HG03135 (cell line): Measurements from ENCODE around the gene ZFR.

Experiments used
- ATAC-seq: cut with Tn5 transposase; IDR thresholded peaks from one replicate; pipeline ENCODE4 v1.9.1; 2021; ENCODE audit warnings: mild to moderate bottlenecking, moderate library complexity; ENCODE audit not compliant: unreplicated experiment

ZFR gene

GRCh38 chr5:32363030-32363429 lies 81.5 kb downstream of the ZFR start:
- no peak for ATAC-seq

GRCh38 chr5:32362527-32362926 lies 82.0 kb downstream of the ZFR start:
- ATAC-seq, result no peak

DNA sequence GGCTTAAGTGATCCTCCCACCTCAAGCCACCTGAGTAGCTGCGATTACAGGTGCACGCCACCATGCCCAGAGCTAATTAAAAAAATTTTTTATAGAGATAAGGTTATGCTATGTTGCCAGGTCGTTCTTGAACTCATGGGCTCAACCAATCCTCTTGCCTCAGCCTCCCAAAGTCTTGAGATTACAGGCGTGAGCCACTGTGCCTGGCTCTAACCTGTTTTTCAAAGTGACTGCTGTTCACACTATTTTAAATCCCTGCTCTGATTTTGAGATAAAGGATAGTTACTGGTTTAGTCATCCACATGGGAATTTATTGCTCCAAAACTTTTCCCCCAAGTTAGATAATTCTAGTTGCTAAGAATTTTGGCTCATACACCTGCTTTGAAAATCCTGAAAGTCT lies 83.6 kb downstream of the ZFR start:
- ATAC-seq, result no peak

DNA sequence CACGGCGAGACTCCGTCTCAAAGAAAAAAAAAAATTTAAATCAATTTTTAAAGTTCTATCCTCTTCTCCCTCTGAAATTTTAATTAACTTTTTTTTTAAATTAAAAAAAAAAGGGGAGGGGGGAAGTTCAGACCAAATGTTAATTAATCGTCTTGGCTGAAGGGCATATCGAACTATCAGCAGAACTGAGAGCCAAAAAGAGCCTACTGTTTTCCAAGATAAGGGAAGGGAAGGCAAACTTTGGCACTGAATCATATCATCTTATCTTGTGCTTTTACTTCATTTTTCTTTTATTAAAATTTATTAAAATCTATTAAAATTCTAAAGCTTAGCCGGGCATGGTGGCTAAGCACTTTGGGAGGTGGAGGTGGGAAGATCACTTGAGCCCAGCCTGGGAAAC lies 85.9 kb downstream of the ZFR start:
- ATAC-seq, result no peak

GRCh38 chr5:32357658-32358057 lies 86.9 kb downstream of the ZFR start:
- ATAC-seq, result no peak

DNA sequence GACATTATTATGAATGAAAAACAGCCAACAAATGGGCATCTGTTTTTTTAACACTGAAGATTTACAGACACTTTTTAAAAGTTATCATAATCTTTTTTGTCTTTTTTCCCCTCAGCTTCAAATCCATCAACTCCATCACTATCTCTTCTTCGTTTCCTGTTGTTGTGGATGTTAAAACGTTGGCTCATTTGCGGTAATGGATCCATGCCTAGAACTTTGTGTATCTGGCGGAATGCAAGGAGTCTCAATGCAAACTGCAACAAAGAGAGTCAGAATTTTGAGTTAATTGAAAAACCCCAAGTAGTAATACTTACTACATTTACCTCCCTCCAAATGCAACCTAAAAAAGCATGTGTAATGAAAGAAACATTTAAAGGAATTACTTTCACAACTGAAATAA lies 88.9 kb downstream of the ZFR start:
- ATAC-seq, result no peak

GRCh38 chr5:32353420-32353819 lies 91.1 kb downstream of the ZFR start:
- no peak for ATAC-seq

DNA sequence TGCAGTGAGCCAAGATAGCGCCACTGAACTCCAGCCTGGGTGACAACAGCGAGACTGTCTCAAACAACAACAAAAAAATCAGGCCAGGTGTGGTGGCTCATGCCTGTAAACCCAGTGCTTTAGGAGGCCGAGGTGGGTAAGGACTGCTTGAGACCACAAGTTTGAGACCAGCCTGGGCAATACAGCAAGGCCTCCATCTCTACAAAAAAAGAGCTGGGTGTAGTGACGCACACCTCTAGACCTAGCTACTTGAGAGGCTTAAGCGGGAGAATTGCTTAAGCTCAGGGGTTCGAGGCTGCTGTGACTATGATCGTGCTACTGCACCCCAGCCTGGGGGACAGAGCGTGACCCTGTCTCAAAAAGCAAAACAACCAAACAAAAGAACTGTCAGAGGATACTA lies 91.9 kb downstream of the ZFR start:
- no peak for ATAC-seq

- ATAC-seq, result no peak
Measured at GRCh38 chr5:32346869-32347268, 97.7 kb downstream of the ZFR start.

DNA sequence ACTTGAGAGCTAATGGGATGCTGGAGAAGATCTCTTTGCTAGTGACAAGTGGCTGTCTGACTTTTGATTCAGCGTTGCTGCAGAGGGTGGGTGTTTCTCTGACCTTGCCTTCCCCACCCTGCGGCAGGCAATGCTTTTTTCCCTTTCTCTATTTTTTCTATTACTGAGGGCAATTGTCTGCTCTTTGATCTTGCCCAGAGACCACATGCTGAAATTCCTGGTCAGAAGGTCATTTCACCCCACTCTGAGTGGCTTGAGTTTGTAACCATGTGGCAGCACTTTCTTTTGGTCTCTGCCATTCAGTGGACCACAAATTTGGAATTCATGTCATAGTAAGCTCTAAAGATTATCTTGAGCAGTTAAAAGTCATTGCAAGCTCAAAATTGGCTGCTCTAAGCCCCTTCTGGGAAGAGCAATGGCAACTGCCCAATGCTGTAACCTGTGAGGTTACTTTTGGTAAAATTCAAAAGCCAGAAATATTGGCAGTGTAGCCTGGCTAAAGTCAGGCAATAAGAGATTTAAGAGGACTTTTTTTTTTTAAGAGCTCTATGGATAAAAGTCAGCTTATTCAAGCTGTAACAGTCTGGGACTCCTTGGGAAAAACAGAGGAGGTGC lies 101.4 kb downstream of the ZFR start:
- no peak for ATAC-seq

- ATAC-seq, result no peak
Measured at GRCh38 chr5:32342656-32343055, 101.9 kb downstream of the ZFR start.

- no peak for ATAC-seq
Measured at GRCh38 chr5:32339878-32340277, 104.7 kb downstream of the ZFR start.

DNA sequence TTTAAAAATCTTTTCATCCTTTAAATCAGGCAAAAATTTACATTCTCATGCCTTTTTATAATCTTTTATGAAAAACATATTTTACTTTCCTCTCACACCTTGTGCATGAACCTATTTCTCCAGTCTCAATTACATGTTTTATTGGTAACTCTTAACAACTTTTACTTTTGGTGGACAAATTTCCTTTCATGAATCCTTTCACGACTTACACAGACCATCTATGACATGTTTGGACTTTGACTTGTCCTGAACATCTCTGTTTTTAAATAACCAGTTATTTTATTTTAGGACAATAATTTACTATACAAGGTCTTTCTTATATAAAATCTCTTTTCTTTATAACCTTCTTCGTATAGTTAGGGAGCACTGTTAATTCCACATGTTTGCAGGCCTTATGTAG lies 105.3 kb downstream of the ZFR start:
- no peak for ATAC-seq

GRCh38 chr5:32332966-32333365 lies 111.6 kb downstream of the ZFR start:
- no peak for ATAC-seq

GRCh38 chr5:32332361-32332760 lies 112.2 kb downstream of the ZFR start:
- ATAC-seq, result no peak

DNA sequence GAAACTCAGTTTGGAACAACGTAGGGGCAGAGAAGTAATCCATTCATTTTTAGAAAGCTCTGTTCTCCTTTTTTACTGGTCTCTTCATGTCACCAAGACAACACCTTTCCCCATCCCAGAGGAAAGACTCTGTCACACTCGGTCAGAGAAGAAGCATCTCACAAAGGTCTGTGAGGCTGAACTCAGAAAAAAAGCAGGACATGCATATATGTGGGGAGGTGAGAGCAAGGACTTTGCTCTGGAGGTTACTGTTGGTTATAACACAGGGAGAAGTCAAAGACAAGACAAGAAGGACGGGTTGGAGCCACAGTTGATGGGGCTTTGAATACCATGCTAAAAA lies 112.6 kb downstream of the ZFR start:
- ATAC-seq, result no peak

- no peak for ATAC-seq
Measured at GRCh38 chr5:32331217-32331934, 113.2 kb downstream of the ZFR start.

DNA sequence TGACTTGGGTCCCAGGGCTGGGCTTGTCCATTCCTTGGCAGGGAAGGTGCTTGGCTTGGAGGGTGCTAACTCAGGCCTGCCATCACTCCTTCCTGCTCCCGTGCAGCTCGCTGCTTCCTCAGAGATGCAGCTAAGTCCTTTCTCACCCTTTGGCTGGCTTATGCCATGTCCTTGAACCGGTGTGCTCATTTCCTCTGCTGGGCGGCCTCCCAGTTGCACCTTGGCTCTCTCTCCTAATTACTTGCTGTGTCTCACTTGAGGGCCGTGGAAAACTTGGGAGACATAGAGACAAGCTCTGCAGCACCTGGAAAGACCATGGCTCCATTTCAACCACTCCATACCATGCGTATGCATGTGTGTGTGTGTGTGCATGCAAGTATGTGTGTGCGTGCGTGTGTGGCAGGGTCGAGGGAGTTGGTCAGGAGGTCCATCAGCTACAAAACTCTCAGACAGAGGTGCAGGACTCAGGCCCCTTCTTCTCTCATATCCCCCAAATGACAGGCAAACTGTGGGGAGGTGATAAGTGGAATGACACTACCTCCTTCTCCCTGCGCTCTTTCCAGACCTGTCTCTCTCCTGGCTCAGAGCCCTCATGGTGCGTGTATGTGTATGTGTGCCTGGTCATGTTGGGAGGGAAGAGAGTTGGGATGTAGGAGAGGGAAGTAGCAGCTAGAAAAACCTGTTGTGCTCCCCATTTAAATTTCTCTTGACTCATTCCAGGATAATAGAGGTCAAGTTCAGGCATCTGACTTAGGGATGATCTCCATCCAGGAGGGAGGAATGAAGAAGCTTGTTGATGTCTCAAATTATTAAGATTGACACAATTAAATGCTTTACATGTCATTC lies 114.2 kb downstream of the ZFR start:
- ATAC-seq, result no peak

DNA sequence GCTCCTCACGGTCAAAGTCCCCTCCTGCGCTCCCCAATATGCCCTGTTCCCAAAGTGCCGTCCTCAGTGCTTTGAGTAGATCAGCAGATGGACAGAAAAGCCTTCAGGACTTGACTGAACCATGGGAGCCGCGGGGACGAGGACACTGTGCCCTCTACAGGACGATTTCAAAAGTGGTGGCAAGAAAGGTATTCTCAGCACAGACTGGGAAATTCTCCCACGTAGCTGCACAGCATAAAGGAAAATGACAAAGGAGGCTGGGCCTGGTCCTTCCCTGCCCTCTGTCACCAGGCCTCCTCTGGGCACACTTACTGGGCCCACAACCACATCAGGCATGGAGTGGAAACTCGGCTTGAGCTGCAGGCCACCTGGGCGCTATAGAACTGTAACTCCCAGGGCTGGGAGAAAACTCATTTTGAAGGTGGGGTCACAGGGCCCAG lies 115.1 kb downstream of the ZFR start:
- peak; percentile 72 for ATAC-seq

DNA sequence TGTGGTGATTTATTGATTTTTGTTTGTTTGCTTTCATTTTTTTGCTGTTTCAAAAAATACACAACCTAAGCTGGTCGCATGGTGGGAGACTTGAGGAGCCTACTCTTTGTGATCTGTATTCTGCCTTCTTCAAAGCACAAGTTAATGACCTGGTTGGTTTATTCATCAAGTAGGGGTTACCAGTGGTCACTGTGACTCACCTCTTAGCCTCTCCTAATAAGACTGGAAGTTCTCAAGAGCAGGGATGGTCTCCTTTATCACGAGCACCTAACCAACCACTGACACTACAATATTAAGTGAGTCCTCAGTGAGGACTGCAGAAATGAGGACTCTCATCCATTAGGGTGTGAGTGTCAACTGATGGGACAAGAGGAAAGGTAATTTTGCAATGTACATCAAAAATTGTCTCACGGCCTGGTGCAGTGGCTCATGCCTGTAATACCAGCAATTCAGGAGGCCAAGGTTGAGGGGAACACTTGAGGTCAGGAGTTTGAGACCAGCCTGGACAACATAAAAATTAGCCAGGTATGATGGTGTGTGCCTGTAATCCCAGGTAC lies 118.2 kb downstream of the ZFR start:
- no peak for ATAC-seq

DNA sequence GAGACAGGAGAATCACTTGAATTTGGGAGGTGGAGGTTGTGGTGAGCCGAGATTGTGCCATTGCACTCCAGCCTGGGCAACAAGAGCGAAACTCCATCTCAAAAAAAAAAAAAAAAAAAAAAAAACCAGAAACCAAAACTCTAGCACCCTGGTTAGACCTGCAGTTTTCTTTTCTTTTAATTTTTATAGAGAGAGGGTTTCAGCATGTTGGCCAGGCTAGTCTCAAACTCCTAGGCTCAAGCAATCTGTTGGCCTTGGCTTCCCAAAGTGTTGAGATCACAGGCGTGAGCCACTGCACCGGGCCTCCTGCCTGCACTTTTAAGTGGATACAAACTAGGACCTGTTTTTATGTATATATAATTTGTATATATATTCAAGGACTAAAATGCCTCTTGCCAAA lies 118.9 kb downstream of the ZFR start:
- no peak for ATAC-seq

GRCh38 chr5:32325062-32325461 lies 119.5 kb downstream of the ZFR start:
- no peak for ATAC-seq
